ENCODE data around the gene PDGFA. TPM values are rescaled to one million over a fixed set of nuclear protein-coding genes. Genes with fewer than 3 reads are reported as not detected.

PDGFA gene
- total and polyA plus RNA-seq, 2 experiments from 2014 or later, result 35.6 to 43.1 TPM

- TF ChIP-seq ZNF462 (CRISPR knock-in tag; IDR thresholded peaks at IDR 0.05), result no peak
These were observed 39.0 kb downstream of the PDGFA start (continued) for GRCh38 chr7:480531-481218.

DNA sequence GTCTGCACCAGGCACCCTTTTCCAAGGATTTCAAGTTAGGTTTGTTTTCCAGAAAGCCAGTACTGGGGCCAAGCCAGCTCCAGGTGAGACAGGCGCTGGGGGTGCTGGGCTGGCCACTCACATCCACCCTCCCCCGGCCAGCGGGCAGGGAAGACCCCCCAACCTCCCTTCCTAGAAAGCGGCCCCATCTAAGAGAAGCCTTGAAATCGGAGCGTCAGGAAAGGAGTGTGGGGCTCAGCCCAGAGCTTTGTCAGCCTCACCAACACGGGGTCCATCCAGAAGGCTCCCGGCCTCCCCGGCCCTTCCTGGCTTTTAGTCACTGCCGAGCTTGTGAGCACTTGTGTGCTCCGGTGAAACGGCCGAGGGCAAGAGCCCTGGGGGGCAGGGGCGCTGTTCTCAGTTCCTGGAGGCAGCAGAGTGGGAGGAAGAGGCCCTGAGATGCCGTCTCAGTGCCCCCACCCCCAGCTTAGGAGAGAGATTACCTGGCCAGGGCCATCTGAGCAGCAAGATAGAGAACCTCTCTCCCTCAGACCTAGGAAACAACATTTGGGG is 39.6 kb downstream of the PDGFA start:
- Mint-ChIP-seq H3K4me1 (peaks cover 16% of the 10 kb centered on the region), H3K27ac (no peak overlapping the region), H3K9me3 (peaks cover 10% of the 10 kb centered on the region), H3K27me3 (ENCODE audit: insufficient read depth, low read depth, poor library complexity) (no peaks in the 10 kb centered on the region), H3K36me3 (ENCODE audit: low read depth) (peaks cover 7% of the 10 kb centered on the region), H3K4me3 (no peak overlapping the region)
- H2AFZ ChIP-seq, result peak overlapping the region; percentile 47; the same call in 1 of the 2 replicates
- no peak overlapping the region for H3K4me3 ChIP-seq
- no peaks in the 10 kb centered on the region for H3K79me2 ChIP-seq (replicated peaks; ENCODE audit: insufficient read depth)
- no peaks in the 10 kb centered on the region for H3K4me1 ChIP-seq (ENCODE audit: insufficient read depth)
- DNase-seq (ENCODE audit: low spot score) (no peak), ATAC-seq (peak; percentile 39)
- no peaks in the 10 kb centered on the region for H3K27me3 ChIP-seq (ENCODE audit: insufficient read depth)
- H3K4me2 ChIP-seq, result no peak overlapping the region
- H4K20me1 ChIP-seq (replicated peaks; ENCODE audit: insufficient read depth), result no peaks in the 10 kb centered on the region
- H3K9me2 ChIP-seq (ENCODE audit: insufficient read depth), result peaks cover 9% of the 10 kb centered on the region; the same call in 1 of the 2 replicates
- no peaks in the 10 kb centered on the region for H3K36me3 ChIP-seq (ENCODE audit: insufficient read depth)
- no peaks in the 10 kb centered on the region for H3F3A ChIP-seq (replicated peaks; ENCODE audit: low read depth)
- no peak overlapping the region for H3K27ac ChIP-seq (ENCODE audit: low read depth)
- TF ChIP-seq EZH2 (IDR thresholded peaks at IDR 0.05; ENCODE audit: low read depth, unreplicated experiment) (no peak), ZNF462 (CRISPR knock-in tag; IDR thresholded peaks at IDR 0.05) (no peak)
- TF ChIP-seq, protein P1, sequence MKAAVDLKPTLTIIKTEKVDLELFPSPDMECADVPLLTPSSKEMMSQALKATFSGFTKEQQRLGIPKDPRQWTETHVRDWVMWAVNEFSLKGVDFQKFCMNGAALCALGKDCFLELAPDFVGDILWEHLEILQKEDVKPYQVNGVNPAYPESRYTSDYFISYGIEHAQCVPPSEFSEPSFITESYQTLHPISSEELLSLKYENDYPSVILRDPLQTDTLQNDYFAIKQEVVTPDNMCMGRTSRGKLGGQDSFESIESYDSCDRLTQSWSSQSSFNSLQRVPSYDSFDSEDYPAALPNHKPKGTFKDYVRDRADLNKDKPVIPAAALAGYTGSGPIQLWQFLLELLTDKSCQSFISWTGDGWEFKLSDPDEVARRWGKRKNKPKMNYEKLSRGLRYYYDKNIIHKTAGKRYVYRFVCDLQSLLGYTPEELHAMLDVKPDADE (IDR thresholded peaks at IDR 0.05), result no peak

Measured in GM23338 (cell line).